ENCODE measurements around the gene CTSV.
"Not testable (repeated sequence)": the region's sequence is repeated elsewhere in the genome, so short reads cannot be mapped to it uniquely, and the experiment has no call there.

DNA sequence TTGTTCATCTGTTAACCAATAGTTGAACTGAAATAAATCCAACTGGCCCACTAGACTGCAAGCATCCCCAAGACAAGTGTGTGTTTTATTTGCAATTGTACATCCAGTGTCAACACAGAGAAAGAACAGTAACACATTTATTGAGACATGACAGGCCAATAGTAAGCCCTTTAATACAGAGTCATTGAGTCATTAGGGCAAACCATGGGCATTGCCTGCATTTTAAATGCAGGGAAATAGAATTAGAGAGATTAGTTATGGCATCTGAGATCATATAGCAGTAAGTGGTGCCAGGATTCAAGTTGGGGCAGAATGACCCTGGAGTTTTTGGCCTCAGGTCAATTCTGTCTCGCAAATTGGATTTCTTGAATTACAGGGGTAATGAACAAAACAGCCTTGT is 15.4 kb downstream of the CTSV start:
- TF ChIP-seq, protein P1, sequence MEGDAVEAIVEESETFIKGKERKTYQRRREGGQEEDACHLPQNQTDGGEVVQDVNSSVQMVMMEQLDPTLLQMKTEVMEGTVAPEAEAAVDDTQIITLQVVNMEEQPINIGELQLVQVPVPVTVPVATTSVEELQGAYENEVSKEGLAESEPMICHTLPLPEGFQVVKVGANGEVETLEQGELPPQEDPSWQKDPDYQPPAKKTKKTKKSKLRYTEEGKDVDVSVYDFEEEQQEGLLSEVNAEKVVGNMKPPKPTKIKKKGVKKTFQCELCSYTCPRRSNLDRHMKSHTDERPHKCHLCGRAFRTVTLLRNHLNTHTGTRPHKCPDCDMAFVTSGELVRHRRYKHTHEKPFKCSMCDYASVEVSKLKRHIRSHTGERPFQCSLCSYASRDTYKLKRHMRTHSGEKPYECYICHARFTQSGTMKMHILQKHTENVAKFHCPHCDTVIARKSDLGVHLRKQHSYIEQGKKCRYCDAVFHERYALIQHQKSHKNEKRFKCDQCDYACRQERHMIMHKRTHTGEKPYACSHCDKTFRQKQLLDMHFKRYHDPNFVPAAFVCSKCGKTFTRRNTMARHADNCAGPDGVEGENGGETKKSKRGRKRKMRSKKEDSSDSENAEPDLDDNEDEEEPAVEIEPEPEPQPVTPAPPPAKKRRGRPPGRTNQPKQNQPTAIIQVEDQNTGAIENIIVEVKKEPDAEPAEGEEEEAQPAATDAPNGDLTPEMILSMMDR (optimal IDR thresholded peaks at IDR 0.05 in 1 of 3, IDR thresholded peaks at IDR 0.05 in 1 of 3, conservative IDR thresholded peaks at IDR 0.05 in 1 of 3; ENCODE audit: extremely low read depth in 1 of 3, insufficient read depth in 2 of 3, low read length in 3 of 3): not testable (repeated sequence)
- not testable (repeated sequence) for TF ChIP-seq EZH2 (IDR thresholded peaks at IDR 0.05; ENCODE audit: low read length)
